GM18508 (cell line): ENCODE results near the gene HERPUD2.
"Not testable (repeated sequence)": the region's sequence is repeated elsewhere in the genome, so short reads cannot be mapped to it uniquely, and the experiment has no call there.

Source experiments
- ATAC-seq: cut with Tn5 transposase; IDR thresholded peaks from one replicate; pipeline ENCODE4 v1.9.1; 2021; ENCODE audit warnings: moderate number of reproducible peaks; ENCODE audit not compliant: insufficient read depth, unreplicated experiment

HERPUD2 gene

DNA sequence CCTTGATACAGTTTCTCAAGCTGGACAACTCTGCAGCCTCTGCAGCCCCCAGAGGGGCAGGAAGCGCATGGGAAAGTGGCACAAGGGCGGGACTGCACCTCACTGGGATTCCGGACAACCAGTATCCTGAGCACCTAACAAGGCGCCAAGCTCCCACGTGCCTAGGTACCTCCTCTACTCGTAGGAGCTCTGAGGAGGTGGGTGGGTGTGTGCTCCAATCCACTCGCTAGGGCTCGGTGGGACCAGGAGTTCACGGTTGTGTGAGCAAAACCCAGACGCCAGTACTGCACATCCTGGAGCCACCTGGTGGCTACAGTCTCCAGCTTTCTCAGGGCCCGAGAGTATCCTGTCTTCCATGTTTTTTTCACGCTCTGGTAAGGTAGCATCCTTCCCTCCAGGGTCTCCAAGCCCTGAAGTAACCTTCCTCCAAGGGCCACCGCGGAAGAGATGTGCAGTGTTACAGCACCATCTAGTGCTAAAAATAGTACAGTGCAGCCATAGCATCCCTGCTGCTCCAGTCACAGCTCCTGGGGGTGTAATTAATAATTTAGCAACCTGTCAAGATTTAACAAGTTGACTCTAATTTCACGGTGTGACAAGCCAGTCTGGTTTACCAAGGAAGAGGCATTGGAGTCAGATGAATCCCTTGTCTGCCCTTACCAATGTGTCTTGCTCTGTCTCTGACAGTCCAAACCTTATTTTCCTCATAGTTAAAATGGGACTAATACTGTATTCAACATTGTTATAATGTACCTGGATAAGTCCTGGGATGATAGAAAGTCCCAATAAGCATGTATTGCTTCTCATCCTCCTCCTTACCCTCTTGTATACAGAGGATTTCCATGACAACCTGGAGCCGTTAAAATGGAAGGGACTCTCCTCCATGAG is 70.4 kb downstream of the HERPUD2 start:
- peak; percentile 78 for ATAC-seq

GRCh38 chr7:35623381-35623780 is 71.6 kb downstream of the HERPUD2 start:
- ATAC-seq = no peak

DNA sequence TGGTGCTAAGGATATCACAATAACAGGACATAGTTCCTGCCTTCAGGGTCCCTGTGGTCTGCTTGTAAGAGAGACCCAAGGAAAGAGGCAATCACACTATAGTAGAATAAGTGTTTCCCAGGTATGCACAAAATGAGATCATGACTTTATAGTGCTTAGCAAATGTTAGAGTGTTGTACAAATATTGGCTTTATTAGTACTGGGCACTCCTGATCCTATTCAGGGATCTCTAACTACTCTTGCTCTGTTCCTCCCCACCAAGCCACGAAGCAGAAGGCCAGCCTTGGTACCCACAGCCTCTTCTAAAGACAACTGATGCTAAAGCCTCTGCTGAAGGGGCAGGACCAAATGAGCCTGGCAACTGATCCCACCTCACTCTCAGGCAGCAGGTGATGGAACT is 75.1 kb downstream of the HERPUD2 start:
- ATAC-seq = no peak

- no peak for ATAC-seq
Measured at GRCh38 chr7:35617041-35617440, 77.9 kb downstream of the HERPUD2 start.

DNA sequence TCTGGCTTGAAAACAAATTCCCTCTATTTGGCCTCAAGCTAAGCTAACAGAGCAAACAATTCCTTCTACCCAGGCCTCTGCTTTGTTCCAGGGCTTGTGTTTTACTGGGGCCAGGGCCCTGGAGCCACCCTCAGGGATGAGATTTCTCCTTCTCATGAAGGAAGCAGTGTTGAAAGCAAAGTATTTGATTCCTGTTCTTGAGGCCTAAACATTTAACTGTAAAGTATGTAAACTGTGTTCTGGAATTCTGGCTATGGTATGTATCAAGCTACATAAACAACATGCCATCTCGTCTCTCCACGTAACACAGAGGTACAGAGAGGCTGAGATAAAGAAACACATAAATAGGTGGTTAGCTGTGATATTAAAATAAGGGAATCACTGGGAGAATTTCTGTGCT is 81.8 kb downstream of the HERPUD2 start:
- ATAC-seq = no peak

DNA sequence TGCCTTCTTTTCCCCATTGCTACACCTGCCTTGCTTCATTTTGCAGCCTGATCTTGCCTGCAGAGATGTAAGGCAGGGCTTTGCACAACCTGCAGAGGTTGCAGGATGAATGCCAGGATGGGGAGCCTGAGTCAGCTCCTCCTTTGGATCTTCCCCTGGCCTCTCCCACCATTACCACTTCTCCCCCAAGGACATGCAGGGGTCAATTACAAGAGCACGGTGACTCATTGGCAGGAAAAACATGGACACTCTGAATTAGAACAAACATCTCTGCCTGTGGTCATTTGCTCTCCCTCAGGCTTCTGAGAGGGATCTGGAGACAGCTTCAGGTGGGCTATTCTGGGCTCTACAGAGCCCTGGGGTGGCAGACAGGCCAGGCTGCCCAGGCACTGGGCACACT is 89.2 kb downstream of the HERPUD2 start:
- no peak for ATAC-seq

GRCh38 chr7:35604595-35604994 is 90.3 kb downstream of the HERPUD2 start:
- ATAC-seq = no peak

DNA sequence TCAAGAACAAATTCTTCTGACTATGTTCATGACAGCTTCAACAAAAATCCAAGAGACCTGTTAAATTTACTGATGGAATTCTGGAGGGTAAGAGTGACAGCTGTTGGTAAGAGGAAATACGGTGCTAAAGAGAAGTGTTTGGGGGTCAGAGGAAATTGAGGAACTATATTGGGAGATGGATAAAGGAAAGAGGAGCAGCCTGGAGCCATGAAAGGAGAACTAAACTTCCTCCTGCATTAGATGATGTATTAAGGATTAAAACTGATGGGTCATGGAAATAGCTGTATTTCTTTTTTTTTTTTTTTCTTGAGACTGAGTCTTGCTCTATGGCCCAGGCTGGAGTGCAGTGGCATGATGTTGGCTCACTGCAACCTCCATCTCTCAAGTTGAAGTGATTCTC is 95.3 kb downstream of the HERPUD2 start:
- ATAC-seq = no peak

DNA sequence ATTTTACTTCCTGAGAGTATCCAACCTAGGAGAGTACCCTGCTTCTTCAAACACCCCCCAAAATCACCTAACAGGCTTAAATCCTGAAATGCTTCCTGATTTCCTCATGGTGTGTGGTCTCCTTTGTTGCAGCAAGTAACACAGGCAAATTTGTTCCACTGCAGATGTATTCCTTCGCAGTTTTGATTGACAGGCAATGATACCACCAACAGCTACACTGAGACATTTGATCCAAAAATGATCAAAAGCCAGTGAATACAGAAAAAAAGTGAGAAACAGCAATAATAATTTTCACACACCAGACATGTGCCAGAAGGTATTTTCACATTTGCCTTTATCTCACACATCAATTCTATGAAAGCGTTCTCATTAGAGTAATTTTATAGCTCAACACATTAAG is 95.9 kb downstream of the HERPUD2 start:
- ATAC-seq = no peak

GRCh38 chr7:35596061-35596460 is 98.9 kb downstream of the HERPUD2 start:
- no peak for ATAC-seq

DNA sequence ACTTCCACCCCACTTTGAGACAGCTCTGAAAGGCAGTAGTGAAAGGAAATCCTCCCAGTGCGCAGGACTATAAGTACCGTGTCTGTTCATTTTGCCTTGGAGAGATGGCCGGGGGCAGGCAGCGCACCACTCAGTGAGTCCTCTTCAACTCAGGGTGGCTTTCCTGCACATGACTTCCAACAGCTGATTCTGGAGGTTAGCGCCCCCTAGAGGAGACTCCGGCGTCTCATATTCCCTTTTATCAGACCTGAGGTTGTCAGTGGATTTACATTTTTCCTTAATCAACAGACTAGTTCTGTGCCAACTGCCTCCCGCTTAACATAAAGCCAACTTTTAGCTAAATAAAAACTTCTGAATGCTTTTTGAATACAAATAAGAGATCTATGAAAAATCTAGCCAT is 101.0 kb downstream of the HERPUD2 start:
- no peak for ATAC-seq

DNA sequence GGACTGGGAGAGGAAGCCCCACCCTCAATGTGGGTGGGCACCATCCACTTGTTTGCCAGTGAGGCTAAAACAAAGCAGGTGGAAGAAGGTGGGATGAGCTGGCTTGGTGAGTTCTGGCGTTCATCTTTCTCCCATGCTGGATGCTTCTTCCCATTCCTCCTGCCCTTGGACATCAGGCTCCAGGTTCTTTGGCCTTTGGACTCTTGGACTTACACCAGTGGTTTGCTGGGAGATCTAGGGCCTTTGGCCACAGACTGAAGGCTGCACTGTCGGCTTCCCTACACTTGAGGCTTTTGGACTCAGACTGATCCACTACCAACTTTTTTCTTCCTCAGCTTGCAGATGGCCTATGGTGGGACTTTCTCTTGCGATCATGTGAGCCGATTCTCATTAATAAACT is 106.3 kb downstream of the HERPUD2 start:
- ATAC-seq = no peak

DNA sequence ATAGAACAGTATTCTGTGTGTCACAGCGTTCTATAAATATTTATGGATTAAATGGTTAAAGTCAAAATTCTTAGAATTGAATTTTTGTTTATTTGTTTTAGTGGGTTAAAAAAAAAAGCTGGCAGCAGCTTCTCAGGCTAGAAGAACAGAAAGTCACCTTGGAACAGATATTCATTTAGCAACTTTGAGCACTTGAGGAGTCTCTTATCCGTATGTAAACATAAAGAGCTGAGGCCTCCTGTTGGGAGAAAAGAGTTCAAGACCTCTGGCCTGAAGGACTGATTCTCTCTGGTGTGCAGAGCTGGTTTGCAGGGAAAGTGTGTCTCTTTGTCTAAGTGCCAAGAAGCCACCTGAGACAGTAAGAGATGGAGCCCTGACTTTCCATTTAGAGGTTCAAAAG is 109.9 kb downstream of the HERPUD2 start:
- ATAC-seq = no peak

- not testable (repeated sequence) for ATAC-seq
Measured at GRCh38 chr7:35584533-35584932, 110.4 kb downstream of the HERPUD2 start.
